ENCODE results near the gene UBALD1. TPM values are rescaled to one million over a fixed set of nuclear protein-coding genes. Genes with fewer than 3 reads are reported as not detected.

Gene UBALD1
- polyA plus RNA-seq, 2 of the 4 experiments (the other 2 are of a cell fraction): 10.2 to 34.1 TPM

DNA sequence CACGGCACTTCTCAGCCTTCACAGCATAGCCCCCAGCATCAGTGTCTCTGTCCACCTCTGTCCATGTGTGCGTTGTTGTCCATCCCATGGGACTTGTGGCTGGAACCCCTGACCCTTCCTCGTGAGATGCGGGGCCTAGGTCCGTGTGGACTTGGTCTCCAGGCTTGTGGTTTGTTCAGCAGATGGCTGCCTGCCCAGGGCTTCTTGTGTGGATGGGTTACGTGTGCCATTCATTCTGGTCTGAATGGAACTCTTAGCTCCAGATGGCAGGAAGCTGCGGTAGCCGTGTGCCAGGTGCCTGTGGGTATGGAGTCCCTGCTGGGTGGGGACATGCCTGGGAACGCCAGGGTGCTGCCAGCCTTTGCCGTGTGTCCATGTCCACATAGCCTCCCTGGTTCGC, 47.0 kb upstream of the UBALD1 start:
- POLR2A ChIA-PET: no interaction called here
- DNase-seq (ENCODE audit: low read depth in 1 of 2, low spot score in 1 of 2): no peak
- no peak overlapping the region for H3K4me3 ChIP-seq
- no peak for ATAC-seq
- H3K4me2 ChIP-seq: no peak overlapping the region
- CTCF ChIA-PET: interaction anchor here (1.2 to 1.8 kb wide), 2 partner anchors 11 to 38 kb away, joined by 4 to 8 read pairs; partner anchors contain the start of gene MGRN1
- 88% methylated on average over 11 of the region's 11 CpGs for WGBS (ENCODE audit: missing lambda C conversion rate)
- FAIRE-seq: no peak
- H3K4me1 ChIP-seq: peaks cover 19% of the 10 kb centered on the region
- H3K9me3 ChIP-seq: no peaks in the 10 kb centered on the region
- TF ChIP-seq EHMT2 (IDR thresholded peaks at IDR 0.05; ENCODE audit: low read depth) (no peak), RFX5 (IDR thresholded peaks at IDR 0.05) (no peak), HOXA7 (CRISPR knock-in tag; IDR thresholded peaks at IDR 0.05) (no peak), JUNB (IDR thresholded peaks at IDR 0.05) (no peak), RAD21 (conservative IDR thresholded peaks at IDR 0.05 in 1 of 2, IDR thresholded peaks at IDR 0.05 in 1 of 2) (no peak), CBX2 (IDR thresholded peaks at IDR 0.05; ENCODE audit: borderline replicate concordance, low read depth) (no peak), CBX8 (IDR thresholded peaks at IDR 0.05) (no peak), MAFK (IDR thresholded peaks at IDR 0.05; ENCODE audit: partially characterized antibody) (no peak), RNF2 (IDR thresholded peaks at IDR 0.05; ENCODE audit: borderline replicate concordance, low read depth) (no peak), ZNF302 (CRISPR knock-in tag; IDR thresholded peaks at IDR 0.05) (no peak), PHF8 (IDR thresholded peaks at IDR 0.05; ENCODE audit: borderline replicate concordance, low read depth) (no peak), TP53 (CRISPR knock-in tag; IDR thresholded peaks at IDR 0.05) (no peak), HOXB5 (CRISPR knock-in tag; IDR thresholded peaks at IDR 0.05) (no peak), FOXS1 (CRISPR knock-in tag; IDR thresholded peaks at IDR 0.05) (no peak), CHD2 (IDR thresholded peaks at IDR 0.05; ENCODE audit: low read length, partially characterized antibody) (no peak), RCOR1 (IDR thresholded peaks at IDR 0.05; ENCODE audit: low read depth, low read length) (no peak)
- TF ChIP-seq, protein P1, sequence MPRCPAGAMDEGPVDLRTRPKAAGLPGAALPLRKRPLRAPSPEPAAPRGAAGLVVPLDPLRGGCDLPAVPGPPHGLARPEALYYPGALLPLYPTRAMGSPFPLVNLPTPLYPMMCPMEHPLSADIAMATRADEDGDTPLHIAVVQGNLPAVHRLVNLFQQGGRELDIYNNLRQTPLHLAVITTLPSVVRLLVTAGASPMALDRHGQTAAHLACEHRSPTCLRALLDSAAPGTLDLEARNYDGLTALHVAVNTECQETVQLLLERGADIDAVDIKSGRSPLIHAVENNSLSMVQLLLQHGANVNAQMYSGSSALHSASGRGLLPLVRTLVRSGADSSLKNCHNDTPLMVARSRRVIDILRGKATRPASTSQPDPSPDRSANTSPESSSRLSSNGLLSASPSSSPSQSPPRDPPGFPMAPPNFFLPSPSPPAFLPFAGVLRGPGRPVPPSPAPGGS (IDR thresholded peaks at IDR 0.05): no peak
- TF ChIP-seq, protein P2, sequence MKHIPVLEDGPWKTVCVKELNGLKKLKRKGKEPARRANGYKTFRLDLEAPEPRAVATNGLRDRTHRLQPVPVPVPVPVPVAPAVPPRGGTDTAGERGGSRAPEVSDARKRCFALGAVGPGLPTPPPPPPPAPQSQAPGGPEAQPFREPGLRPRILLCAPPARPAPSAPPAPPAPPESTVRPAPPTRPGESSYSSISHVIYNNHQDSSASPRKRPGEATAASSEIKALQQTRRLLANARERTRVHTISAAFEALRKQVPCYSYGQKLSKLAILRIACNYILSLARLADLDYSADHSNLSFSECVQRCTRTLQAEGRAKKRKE (CRISPR knock-in tag; IDR thresholded peaks at IDR 0.05; ENCODE audit: low read depth): no peak
- TF ChIP-seq, protein P3, sequence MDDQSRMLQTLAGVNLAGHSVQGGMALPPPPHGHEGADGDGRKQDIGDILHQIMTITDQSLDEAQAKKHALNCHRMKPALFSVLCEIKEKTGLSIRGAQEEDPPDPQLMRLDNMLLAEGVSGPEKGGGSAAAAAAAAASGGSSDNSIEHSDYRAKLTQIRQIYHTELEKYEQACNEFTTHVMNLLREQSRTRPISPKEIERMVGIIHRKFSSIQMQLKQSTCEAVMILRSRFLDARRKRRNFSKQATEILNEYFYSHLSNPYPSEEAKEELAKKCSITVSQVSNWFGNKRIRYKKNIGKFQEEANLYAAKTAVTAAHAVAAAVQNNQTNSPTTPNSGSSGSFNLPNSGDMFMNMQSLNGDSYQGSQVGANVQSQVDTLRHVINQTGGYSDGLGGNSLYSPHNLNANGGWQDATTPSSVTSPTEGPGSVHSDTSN (IDR thresholded peaks at IDR 0.05): no peak
- H3K27ac ChIP-seq: no peak overlapping the region

DNA sequence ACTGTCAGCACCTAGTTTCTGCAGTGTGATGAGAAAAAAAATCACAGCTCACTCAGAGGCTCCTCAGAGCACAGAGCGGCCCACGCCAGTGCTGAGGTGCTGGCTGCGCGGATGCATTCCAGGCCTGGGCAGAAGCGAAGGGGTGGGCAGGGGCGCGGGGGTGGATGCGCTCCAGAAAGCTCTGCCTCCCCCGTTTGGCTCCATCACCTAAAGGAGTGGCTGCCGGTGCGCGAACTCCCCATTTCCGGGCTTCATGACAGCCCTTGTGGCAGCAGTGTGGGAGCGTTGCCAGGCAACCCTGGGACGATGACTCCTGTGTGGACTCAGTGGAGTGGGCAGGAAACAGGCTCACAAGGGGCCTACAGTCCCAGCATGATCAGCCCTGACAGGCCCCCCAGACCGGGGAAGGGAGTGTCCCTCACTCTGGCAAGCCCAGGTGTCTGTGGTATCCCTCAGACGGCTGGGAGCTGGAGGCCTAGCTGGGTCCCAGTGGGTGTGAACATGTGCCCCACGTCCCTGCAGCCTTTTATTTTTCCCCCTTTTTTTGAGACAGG, 45.8 kb upstream of the UBALD1 start:
- TF ChIP-seq NPAS2 (CRISPR knock-in tag; IDR thresholded peaks at IDR 0.05; ENCODE audit: borderline replicate concordance) (no peak), POLR2A (IDR thresholded peaks at IDR 0.05; ENCODE audit: low read length) (no peak), MYC (IDR thresholded peaks at IDR 0.05; ENCODE audit: borderline replicate concordance, low read length) (no peak), HOXA7 (CRISPR knock-in tag; IDR thresholded peaks at IDR 0.05) (no peak), ZC3H11A (IDR thresholded peaks at IDR 0.05) (no peak), TFCP2L1 (CRISPR knock-in tag; IDR thresholded peaks at IDR 0.05) (no peak), ZNF302 (CRISPR knock-in tag; IDR thresholded peaks at IDR 0.05) (no peak), TP53 (CRISPR knock-in tag; IDR thresholded peaks at IDR 0.05) (no peak), POLR2AphosphoS2 (conservative IDR thresholded peaks at IDR 0.05; ENCODE audit: low read length) (no peak), KDM5A (IDR thresholded peaks at IDR 0.05) (no peak), EP300 (IDR thresholded peaks at IDR 0.05) (no peak), HOXB5 (CRISPR knock-in tag; IDR thresholded peaks at IDR 0.05) (no peak), RAD21 (conservative IDR thresholded peaks at IDR 0.05 in 1 of 2, IDR thresholded peaks at IDR 0.05 in 1 of 2) (no peak), EHF (CRISPR knock-in tag; IDR thresholded peaks at IDR 0.05) (no peak), MAFK (IDR thresholded peaks at IDR 0.05; ENCODE audit: partially characterized antibody) (no peak), CEBPB (IDR thresholded peaks at IDR 0.05) (no peak)
- TF ChIP-seq, protein P4, sequence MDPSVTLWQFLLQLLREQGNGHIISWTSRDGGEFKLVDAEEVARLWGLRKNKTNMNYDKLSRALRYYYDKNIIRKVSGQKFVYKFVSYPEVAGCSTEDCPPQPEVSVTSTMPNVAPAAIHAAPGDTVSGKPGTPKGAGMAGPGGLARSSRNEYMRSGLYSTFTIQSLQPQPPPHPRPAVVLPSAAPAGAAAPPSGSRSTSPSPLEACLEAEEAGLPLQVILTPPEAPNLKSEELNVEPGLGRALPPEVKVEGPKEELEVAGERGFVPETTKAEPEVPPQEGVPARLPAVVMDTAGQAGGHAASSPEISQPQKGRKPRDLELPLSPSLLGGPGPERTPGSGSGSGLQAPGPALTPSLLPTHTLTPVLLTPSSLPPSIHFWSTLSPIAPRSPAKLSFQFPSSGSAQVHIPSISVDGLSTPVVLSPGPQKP (IDR thresholded peaks at IDR 0.05; ENCODE audit: low read depth, low read length): no peak
- CTCF ChIA-PET: interaction anchor here (0.6 to 1.8 kb wide), 4 partner anchors 10 to 296 kb away, joined by 3 to 8 read pairs (median 4); partner anchors contain the start of gene MGRN1
- Histone ChIP-seq H3K27ac (no peak overlapping the region), H3K4me3 (no peak overlapping the region), H3K4me2 (no peak overlapping the region), H3K9me3 (no peaks in the 10 kb centered on the region), H3K4me1 (peaks cover 19% of the 10 kb centered on the region)
- ATAC-seq (no peak; a peak in 1 of 6 replicates), FAIRE-seq (no peak), DNase-seq (ENCODE audit: low read depth in 1 of 2, low spot score in 1 of 2) (no peak)
- POLR2A ChIA-PET: no interaction called here
- WGBS (ENCODE audit: missing lambda C conversion rate): 89% methylated on average over 16 of the region's 18 CpGs
